Left lung (tissue), 10 donors: ENCODE measurements around the gene VENTX. TPM values are rescaled to one million over a fixed set of nuclear protein-coding genes. Genes with fewer than 3 reads are reported as not detected.
A peak's percentile ranks its signal among the peaks of the same experiment; 100 is the strongest.

Experiments used
- ATAC-seq: fragments of 200-7000 bp; cut with Tn5 transposase; one replicate; pipeline ENCODE4 v1.9.1; 2020; ENCODE audit warnings: moderate library complexity
- DNase-seq, 4 donors: peaks; one replicate each; pipeline ENCODE4 v3.0.0-alpha.2; 2013 to 2020
- H3K27ac ChIP-seq, 2 donors: fragments of 200-600 bp; sonication (generic) in 1 of 2; one replicate each; pipeline versions ENCODE4 v1.5.0 to v1.8.0; 2020 to 2021
- H3K27me3 ChIP-seq, 2 donors: fragments of 200-600 bp; sonication (generic) in 1 of 2; one replicate each; pipeline versions ENCODE4 v1.5.0 to v1.8.0; 2020 to 2021
- H3K36me3 ChIP-seq, 2 donors: fragments of 200-600 bp; sonication (generic) in 1 of 2; one replicate each; pipeline versions ENCODE4 v1.5.0 to v1.8.0; 2020 to 2021
- H3K4me1 ChIP-seq, 2 donors: fragments of 200-600 bp; one replicate each; pipeline ENCODE4 v1.8.0; 2021
- H3K4me3 ChIP-seq, 2 donors: fragments of 200-600 bp; sonication (generic) in 1 of 2; one replicate each; pipeline versions ENCODE4 v1.5.0 to v1.8.0; 2020 to 2021; ENCODE audit warnings: mild to moderate bottlenecking in 1 of 2
- H3K9me3 ChIP-seq, 2 donors: fragments of 200-600 bp; sonication (generic) in 1 of 2; one replicate each; pipeline versions ENCODE4 v1.5.0 to v1.8.0; 2020 to 2021
- CTCF ChIP-seq, 2 donors: fragments of 200-600 bp; sonication (generic) in 1 of 2; IDR thresholded peaks; one replicate each; pipeline versions ENCODE4 v1.5.0 to v1.8.0; 2021; ENCODE audit warnings: antibody characterized with exemption in 2 of 2
- intact Hi-C, 2 donors: fragments of 100-400 bp; cut with DNase I; formaldehyde crosslinking; loops; one replicate each; pipeline versions ENCODE4 v1.11.2 to v1.14.2; 2022
- polyA plus RNA-seq, 6 donors: library from polyadenylated mRNA; unstranded; fragments of 120-200 nt; gene quantifications; one replicate each; pipeline ENCODE4 v1.2.1, GENCODE V29; 2013; ENCODE audit not compliant: insufficient read length in 6 of 6
- total RNA-seq, 2 donors: library from RNA; stranded (reverse); fragmentation: NEBNext Ultra II Directional; extraction: Animal tissue kit (Norgen Biotek cat#: 25700); gene quantifications; one replicate each; pipeline ENCODE4 v1.2.1, GENCODE V29; 2021
- donor health status: DM: no; HTN: yes; CAD: no.
- donor health status: DM: no; HTN: no; CAD: no.

Gene VENTX
- total and polyA plus RNA-seq, 8 donors = 0.14 to 4.1 (median 0.25) TPM

- no peaks in the 10 kb centered on the region for H3K9me3 ChIP-seq
- ATAC-seq (no peak), DNase-seq (peak in 1 of 4 donors; percentile 40)
- no peak for TF ChIP-seq CTCF (IDR thresholded peaks at IDR 0.05)
- H3K4me1 ChIP-seq = no peaks in the 10 kb centered on the region
- H3K27ac ChIP-seq = no peak overlapping the region
- intact Hi-C loops = no loop called here
- H3K36me3 ChIP-seq = no peaks in the 10 kb centered on the region
- no peak overlapping the region for H3K4me3 ChIP-seq
- peaks cover 0 to 11% of the 10 kb centered on the region in 2 donors for H3K27me3 ChIP-seq
Observed at GRCh38 chr10:133208466-133208865, 29.2 kb upstream of the VENTX start.

- no peaks in the 10 kb centered on the region for H3K36me3 ChIP-seq
- intact Hi-C loops = no loop called here
- peaks cover 0 to 17% of the 10 kb centered on the region in 2 donors for H3K27me3 ChIP-seq
- H3K9me3 ChIP-seq = no peaks in the 10 kb centered on the region
- H3K4me1 ChIP-seq = no peaks in the 10 kb centered on the region
- no peak for TF ChIP-seq CTCF (IDR thresholded peaks at IDR 0.05)
- DNase-seq = peak in 1 of 4 donors; percentile 22
- no peak for ATAC-seq
- no peak overlapping the region for H3K4me3 ChIP-seq
- no peak overlapping the region for H3K27ac ChIP-seq
Observed at GRCh38 chr10:133209117-133209516, 28.5 kb upstream of the VENTX start.

GRCh38 chr10:133209641-133210040 lies 28.0 kb upstream of the VENTX start:
- no peak for ATAC-seq
- intact Hi-C loops = no loop called here

GRCh38 chr10:133210398-133211140 lies 27.1 kb upstream of the VENTX start:
- Histone ChIP-seq H3K9me3 (no peaks in the 10 kb centered on the region), H3K36me3 (no peaks in the 10 kb centered on the region), H3K27me3 (peaks cover 0 to 32% of the 10 kb centered on the region in 2 donors), H3K4me3 (no peak overlapping the region), H3K27ac (no peak overlapping the region), H3K4me1 (no peaks in the 10 kb centered on the region)
- intact Hi-C loops = no loop called here
- ATAC-seq (no peak), DNase-seq (peak in 1 of 4 donors; percentile 67)
- no peak for TF ChIP-seq CTCF (IDR thresholded peaks at IDR 0.05)

More at GRCh38 chr10:133209641-133210040, 28.0 kb upstream of the VENTX start:
- Histone ChIP-seq H3K36me3 (no peaks in the 10 kb centered on the region), H3K27me3 (peaks cover 0 to 22% of the 10 kb centered on the region in 2 donors), H3K27ac (no peak overlapping the region), H3K4me1 (no peaks in the 10 kb centered on the region), H3K9me3 (no peaks in the 10 kb centered on the region), H3K4me3 (no peak overlapping the region)
- no peak for TF ChIP-seq CTCF (IDR thresholded peaks at IDR 0.05)
- peak in 1 of 4 donors; percentile 68 for DNase-seq

GRCh38 chr10:133211141-133211830 lies 26.4 kb upstream of the VENTX start:
- no peaks in the 10 kb centered on the region for H3K36me3 ChIP-seq
- H3K4me3 ChIP-seq = no peak overlapping the region
- DNase-seq (peak in 1 of 4 donors; percentile 67), ATAC-seq (no peak)
- no peaks in the 10 kb centered on the region for H3K9me3 ChIP-seq
- TF ChIP-seq CTCF (IDR thresholded peaks at IDR 0.05) = no peak
- H3K27ac ChIP-seq = no peak overlapping the region
- H3K27me3 ChIP-seq = peaks cover 0 to 34% of the 10 kb centered on the region in 2 donors
- intact Hi-C loops = no loop called here
- no peaks in the 10 kb centered on the region for H3K4me1 ChIP-seq
